ENCODE results near the gene IQUB.

DNA sequence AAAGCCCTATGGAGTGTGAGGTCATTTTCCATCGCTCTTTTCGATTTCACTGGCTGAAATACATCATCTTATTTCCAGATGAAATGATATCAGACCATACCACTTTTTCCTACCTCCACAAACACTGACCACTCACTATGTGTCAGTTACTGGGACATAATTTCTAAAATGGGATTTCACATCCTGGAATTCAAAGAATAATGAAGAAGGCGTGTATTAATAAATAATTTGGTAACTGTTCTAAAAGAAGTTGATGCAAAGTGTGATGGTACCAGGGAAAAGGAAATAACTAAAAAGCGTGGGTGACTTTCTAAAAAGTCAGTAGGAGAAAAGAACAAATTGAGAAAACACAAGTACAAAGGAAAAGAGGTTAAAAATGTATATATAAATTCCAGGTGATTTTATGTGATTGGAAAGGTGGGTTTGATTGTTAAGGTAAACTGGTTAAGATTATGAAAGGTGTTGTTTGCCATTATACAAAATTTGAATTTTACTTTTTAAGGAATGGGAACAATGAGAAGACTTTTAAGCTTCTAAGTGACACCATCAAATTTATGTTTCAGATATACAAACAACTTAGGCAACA, 24.0 kb upstream of the IQUB start:
- no peak for TF ChIP-seq POLR2A (IDR thresholded peaks at IDR 0.05)
- TF ChIP-seq, protein P1, sequence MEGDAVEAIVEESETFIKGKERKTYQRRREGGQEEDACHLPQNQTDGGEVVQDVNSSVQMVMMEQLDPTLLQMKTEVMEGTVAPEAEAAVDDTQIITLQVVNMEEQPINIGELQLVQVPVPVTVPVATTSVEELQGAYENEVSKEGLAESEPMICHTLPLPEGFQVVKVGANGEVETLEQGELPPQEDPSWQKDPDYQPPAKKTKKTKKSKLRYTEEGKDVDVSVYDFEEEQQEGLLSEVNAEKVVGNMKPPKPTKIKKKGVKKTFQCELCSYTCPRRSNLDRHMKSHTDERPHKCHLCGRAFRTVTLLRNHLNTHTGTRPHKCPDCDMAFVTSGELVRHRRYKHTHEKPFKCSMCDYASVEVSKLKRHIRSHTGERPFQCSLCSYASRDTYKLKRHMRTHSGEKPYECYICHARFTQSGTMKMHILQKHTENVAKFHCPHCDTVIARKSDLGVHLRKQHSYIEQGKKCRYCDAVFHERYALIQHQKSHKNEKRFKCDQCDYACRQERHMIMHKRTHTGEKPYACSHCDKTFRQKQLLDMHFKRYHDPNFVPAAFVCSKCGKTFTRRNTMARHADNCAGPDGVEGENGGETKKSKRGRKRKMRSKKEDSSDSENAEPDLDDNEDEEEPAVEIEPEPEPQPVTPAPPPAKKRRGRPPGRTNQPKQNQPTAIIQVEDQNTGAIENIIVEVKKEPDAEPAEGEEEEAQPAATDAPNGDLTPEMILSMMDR (IDR thresholded peaks at IDR 0.05), result no peak

Data from prostate gland (tissue), 2 donors.